Stomach smooth muscle (tissue), 2 donors: ENCODE measurements around the gene NUAK1.

Source experiments
- H3K27ac ChIP-seq: one replicate; pipeline ENCODE4 v1.7.0; 2013; ENCODE audit warnings: mild to moderate bottlenecking, low read length, inconsistent platforms
- H3K27me3 ChIP-seq, 2 donors: one replicate each; pipeline ENCODE4 v1.7.0; 2013; ENCODE audit warnings: low read length in 2 of 2; ENCODE audit not compliant: insufficient read depth in 2 of 2, control insufficient read depth in 1 of 2
- H3K36me3 ChIP-seq, 2 donors: one replicate each; pipeline ENCODE4 v1.7.0; 2013; ENCODE audit warnings: low read length in 2 of 2; ENCODE audit not compliant: control insufficient read depth in 2 of 2, insufficient read depth in 2 of 2
- H3K4me1 ChIP-seq: one replicate; pipeline ENCODE4 v1.7.0; 2013; ENCODE audit warnings: low read length; ENCODE audit not compliant: control insufficient read depth, insufficient read depth
- H3K4me3 ChIP-seq, 2 donors: one replicate each; pipeline ENCODE4 v1.7.0; 2013; ENCODE audit warnings: low read length in 2 of 2
- H3K9ac ChIP-seq, 2 donors: one replicate each; pipeline ENCODE4 v1.7.0; 2013; ENCODE audit warnings: low read length in 2 of 2, mild to moderate bottlenecking in 1 of 2
- H3K9me3 ChIP-seq, 2 donors: one replicate each; pipeline ENCODE4 v1.7.0; 2013; ENCODE audit warnings: low read length in 2 of 2; ENCODE audit not compliant: control insufficient read depth in 2 of 2
- donor health status: healthy.
- donor health status: Pancreatic carcinoma.

The NUAK1 gene

DNA sequence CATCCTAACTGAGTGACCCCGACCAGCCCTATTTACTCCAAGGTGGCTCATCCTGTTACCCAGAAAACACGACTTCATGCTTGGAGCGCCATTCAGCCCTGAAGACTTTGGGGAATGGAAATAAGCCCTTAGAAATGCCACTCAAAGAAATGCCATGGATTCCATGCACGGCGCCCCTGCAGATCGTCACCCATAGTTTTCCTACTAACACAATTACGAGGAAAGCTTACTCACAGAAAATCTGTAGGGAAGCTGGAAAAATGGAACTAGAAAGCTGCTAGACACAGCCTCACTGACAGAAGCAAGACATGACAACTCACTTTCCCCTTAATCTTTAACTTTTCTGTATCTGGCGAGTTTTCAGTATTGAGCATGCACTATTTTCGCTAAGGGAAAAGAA lies 19.5 kb downstream of the NUAK1 start:
- no peak overlapping the region for H3K27ac ChIP-seq
- no peaks in the 10 kb centered on the region for H3K27me3 ChIP-seq
- no peaks in the 10 kb centered on the region for H3K36me3 ChIP-seq
- H3K4me1 ChIP-seq, result peaks cover 27% of the 10 kb centered on the region
- no peak overlapping the region for H3K9ac ChIP-seq
- H3K4me3 ChIP-seq, result no peak overlapping the region
- no peaks in the 10 kb centered on the region for H3K9me3 ChIP-seq

DNA sequence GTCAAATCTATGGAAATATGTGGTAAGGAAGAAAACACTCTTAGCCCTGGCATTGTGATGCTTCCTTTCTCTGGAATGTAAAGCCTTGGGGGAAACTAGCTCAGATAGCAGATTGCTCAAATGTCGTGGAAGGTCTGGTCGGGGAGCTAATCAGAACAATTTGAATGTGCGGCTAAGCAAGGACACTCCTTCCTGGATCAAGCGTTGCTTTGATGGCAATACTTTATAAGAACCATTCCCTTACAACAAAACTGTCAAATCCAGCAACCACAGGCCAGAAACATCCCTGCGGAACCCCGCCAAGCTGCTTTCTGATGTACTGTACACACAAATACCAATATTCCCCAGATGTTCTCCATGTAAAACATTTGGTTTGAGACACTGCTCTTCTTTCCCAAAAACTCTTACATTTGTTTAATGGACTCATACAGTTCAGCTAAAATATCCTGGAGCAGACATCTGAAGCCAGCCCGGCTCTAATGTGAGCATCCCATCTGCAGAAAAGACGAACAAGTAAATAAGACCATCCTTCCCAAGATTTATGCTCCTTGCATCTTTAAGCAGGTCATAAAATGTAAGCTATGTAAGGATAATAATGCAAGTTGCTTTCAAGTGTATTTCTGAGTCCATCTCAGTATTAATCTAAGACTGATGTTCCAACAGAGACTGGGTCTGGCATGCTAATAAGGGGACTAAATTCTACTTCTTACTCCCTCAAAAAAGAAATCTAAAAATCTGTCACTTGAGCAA lies 20.2 kb downstream of the NUAK1 start:
- Histone ChIP-seq H3K4me1 (peaks cover 34% of the 10 kb centered on the region), H3K27me3 (no peaks in the 10 kb centered on the region), H3K27ac (no peak overlapping the region)

DNA sequence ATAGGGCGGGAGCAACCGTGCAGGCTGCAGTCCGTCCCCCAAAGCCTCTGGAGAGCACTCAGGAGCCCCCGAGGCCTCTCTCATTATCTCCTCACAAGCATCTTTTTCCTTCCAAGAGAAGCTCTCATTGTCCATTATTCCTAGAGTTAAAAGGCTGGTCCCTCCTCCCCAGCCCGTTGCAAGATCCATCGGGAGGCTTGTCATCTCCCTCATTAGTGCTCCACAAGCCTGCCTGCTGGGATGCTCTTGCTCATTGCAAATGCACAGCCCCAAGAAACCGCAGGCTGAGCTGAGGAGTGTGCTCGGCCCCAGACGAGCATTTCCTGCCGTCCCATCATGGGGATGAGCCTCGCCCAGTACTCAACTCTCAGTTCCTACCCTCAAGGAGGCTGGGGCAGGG lies 23.3 kb downstream of the NUAK1 start:
- Histone ChIP-seq H3K36me3 (no peaks in the 10 kb centered on the region), H3K27ac (no peak overlapping the region), H3K4me1 (peaks cover 43% of the 10 kb centered on the region), H3K9me3 (no peaks in the 10 kb centered on the region), H3K9ac (no peak overlapping the region), H3K27me3 (no peaks in the 10 kb centered on the region), H3K4me3 (no peak overlapping the region)

More for the DNA sequence above, 20.2 kb downstream of the NUAK1 start:
- Histone ChIP-seq H3K9ac (no peak overlapping the region), H3K4me3 (no peak overlapping the region), H3K36me3 (no peaks in the 10 kb centered on the region), H3K9me3 (no peaks in the 10 kb centered on the region)

DNA sequence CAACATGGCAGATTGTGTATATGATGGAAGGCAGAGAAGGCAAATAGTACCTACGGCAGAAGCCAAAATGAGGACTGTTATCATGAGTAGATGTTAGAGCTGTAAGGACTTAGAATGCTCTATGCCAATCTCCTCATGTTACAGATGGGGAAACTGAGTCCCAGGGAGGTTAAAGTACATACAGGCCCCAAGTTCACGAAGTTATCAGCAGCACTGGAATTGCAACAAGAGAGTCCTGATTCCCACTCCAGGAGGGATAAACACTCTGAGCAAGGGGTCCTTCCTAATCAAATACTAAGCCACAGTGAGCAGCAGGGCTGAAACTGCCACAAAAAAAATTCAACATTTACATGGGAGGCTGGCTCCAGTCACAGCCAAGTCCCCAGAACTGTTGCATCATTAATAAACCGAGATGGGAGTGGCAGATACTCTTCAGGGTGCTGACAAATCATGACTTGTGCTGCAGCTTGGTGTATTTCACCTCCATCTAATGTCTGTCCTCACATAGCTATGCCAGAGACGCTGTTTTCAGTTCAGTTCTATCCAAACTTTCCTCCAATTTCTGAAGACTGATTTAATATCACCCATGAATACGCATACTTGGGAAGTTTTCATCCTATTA lies 24.2 kb downstream of the NUAK1 start:
- Histone ChIP-seq H3K4me3 (peak overlapping the region in 1 of 2 donors; percentile 40), H3K27ac (peak overlapping the region; percentile 71), H3K9ac (no peak overlapping the region), H3K36me3 (no peaks in the 10 kb centered on the region), H3K27me3 (no peaks in the 10 kb centered on the region), H3K4me1 (peaks cover 41% of the 10 kb centered on the region), H3K9me3 (no peaks in the 10 kb centered on the region)

DNA sequence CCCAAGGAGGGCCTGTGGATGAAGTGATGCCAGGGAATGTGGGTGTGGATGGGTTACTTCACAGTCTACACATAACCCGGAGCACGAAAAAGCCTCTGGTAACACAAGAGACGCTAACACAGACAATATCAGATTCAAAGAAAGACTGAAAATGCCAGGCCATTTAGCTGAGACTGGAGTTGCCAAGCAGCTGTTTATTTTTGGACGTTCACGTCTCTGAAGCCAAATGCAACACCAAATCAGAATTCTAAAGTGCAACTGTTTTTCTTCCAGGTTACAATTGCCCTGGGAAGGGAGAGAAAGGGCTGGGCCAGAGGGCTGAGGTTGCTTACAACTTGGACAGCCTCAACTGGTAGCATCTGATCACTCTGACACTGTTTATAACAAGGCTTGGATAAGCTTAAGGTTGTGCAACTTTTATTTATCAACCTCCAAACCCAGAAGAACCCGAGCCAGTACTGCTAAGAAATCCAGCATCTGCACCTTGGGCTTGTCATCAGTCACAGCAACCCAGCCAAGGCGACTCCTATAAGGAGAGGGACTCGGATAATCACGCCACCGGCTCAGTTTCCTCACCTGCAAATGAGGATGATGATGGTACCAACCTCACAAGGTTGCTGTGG lies 24.8 kb downstream of the NUAK1 start:
- H3K27me3 ChIP-seq, result no peaks in the 10 kb centered on the region
- H3K9me3 ChIP-seq, result no peaks in the 10 kb centered on the region
- H3K36me3 ChIP-seq, result no peaks in the 10 kb centered on the region
- no peak overlapping the region for H3K9ac ChIP-seq
- H3K4me3 ChIP-seq, result peak overlapping the region in 1 of 2 donors; percentile 40
- H3K27ac ChIP-seq, result peak overlapping the region; percentile 71
- H3K4me1 ChIP-seq, result peaks cover 44% of the 10 kb centered on the region

DNA sequence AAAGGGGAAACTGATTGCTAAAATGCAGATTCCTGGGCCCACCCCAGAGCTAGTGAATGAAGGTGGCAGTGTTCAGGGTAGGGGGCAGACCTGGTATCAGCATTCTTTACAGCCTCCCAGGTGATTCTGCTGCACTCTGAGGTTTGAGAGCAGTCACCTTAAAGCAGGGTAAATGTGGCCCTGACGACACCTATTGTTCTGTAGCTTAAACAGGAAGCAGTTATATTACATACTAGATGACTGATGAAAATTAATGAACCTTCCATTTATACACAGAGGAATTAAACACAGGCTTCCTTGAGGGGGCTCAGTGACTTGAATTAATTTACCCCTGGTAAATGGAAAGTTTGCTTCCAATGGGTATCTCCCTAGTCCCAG lies 25.3 kb downstream of the NUAK1 start:
- H3K27me3 ChIP-seq, result no peaks in the 10 kb centered on the region
- peak overlapping the region in 1 of 2 donors; percentile 21 for H3K9ac ChIP-seq
- H3K36me3 ChIP-seq, result no peaks in the 10 kb centered on the region
- H3K9me3 ChIP-seq, result no peaks in the 10 kb centered on the region
- peak overlapping the region in 1 of 2 donors; percentile 49 for H3K4me3 ChIP-seq
- H3K27ac ChIP-seq, result peak overlapping the region; percentile 71
- H3K4me1 ChIP-seq, result peaks cover 49% of the 10 kb centered on the region

DNA sequence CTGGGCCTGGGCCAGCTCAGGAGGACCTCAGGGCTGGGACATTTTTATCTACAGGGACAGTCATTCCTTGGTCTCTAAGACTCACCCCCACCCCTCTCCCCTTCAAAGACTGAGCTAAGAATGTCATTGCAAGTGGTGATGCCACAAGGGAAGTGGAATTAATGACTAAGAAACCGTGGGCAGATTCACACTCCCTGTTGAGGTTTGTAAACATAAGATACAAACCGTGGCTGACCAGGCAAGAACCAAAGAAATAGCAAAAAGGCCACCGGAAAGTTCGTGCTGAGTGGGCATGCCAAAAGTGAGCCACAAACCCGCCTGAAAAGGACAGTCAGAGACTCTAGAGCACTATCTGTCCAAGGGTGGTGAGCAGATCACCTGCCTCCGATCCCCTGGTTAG lies 25.7 kb downstream of the NUAK1 start:
- peak overlapping the region in 1 of 2 donors; percentile 21 for H3K9ac ChIP-seq

DNA sequence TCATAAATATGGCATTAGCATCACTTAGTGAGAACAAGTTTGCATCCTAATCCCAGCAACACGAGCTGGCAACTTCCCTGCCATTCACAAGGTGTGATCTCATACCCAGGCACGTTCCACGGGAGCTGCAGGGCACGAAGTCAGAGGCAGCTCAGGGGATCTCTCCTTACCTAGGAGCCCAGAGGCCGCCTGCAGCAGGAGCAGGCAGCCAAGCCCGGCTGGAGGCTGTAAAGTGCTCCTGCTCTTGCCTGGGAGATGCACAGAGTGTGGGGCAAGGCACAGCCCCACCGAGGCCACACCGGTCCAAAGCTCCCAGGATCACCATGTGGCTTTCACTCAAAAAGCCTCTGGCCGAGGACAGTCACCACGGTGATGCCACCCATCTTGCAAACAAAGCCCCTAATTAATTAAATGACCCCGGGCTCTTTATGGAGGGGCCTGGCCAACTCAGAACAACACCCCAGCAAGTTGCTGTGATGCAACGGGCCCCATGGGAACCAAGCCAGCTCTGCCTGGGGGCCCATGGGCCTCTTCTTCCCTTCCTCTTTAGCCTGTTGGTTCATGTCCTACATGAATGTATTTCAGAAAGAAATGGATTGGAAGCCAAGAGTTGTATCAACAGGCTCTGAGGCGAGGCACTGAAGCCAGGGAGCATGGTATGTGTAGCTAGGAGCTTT lies 26.5 kb downstream of the NUAK1 start:
- no peaks in the 10 kb centered on the region for H3K27me3 ChIP-seq
- no peak overlapping the region for H3K4me3 ChIP-seq
- H3K9ac ChIP-seq, result no peak overlapping the region
- no peaks in the 10 kb centered on the region for H3K9me3 ChIP-seq
- no peaks in the 10 kb centered on the region for H3K36me3 ChIP-seq
- peak overlapping the region; percentile 71 for H3K27ac ChIP-seq
- H3K4me1 ChIP-seq, result peaks cover 60% of the 10 kb centered on the region

More for the DNA sequence above, 25.7 kb downstream of the NUAK1 start:
- H3K4me3 ChIP-seq, result peak overlapping the region in 1 of 2 donors; percentile 49
- H3K4me1 ChIP-seq, result peaks cover 53% of the 10 kb centered on the region
- H3K9me3 ChIP-seq, result no peaks in the 10 kb centered on the region
- H3K27ac ChIP-seq, result peak overlapping the region; percentile 71
- no peaks in the 10 kb centered on the region for H3K27me3 ChIP-seq
- no peaks in the 10 kb centered on the region for H3K36me3 ChIP-seq

DNA sequence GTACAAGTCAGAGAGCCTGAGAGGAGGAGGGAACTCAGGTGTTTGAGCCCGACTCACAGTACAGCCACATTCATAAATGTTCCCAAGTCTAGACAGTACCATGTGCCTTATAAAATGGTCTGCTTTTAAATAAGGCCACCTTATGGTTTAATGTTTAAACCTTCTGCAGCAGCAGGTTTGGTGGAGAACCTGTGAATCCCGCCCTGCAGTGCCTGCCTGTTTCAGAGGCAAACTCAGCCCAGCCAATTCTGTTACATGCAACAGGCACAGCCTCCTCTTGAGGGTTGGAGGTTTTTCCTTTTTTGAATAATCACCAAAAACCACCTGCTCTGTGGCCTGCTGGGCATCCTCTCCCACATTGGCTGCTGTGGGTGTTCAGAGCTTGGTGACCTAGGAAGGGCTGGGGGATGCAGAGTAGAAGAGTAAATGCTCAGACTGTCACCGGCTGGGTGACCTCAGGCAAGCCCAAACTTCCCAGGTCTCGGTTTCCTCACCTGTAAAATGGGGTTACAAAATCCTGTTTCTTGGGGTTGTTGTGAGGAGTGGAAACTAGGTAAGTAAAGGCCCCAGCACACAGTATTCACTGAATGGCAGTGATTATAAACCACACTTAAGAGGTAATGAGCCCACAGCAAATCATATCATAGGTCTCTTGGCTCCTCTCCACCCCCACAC lies 28.0 kb downstream of the NUAK1 start:
- Histone ChIP-seq H3K9ac (no peak overlapping the region), H3K36me3 (no peaks in the 10 kb centered on the region), H3K4me1 (peaks cover 70% of the 10 kb centered on the region), H3K27me3 (no peaks in the 10 kb centered on the region), H3K27ac (no peak overlapping the region), H3K4me3 (no peak overlapping the region), H3K9me3 (no peaks in the 10 kb centered on the region)

DNA sequence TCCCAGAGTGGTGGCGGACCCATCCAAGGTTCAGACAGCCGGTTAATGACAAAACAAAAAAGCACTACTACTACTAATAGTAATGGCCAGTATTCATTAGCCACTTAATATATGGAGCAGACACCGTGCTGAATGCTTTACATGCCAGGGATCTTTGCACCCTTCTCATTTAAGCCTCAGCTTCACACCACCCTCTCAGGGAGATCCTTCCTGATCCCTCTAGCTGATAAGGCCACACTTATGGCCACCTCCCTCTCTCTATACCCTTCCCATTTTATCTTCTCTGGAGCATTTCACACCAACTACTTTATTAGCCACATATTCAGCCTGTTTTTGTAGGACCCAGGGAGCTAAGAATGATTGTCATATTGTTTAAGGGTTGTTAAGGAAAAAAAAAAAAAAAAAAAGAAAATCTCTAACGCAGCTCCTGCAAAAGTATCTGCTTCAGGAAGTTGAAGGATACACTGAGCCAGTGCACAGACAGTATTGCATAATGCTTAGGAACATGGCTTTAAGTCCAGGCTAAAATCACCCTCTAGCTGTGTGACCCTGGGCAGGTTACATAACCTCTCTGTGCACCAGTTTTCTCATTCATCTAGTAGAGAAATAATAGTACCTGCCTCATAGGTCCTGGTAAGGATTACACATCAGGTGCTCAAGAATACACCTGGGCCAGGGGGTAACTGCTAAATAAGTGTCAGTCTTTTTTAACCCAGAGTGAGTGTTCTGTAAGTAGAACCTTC lies 29.4 kb downstream of the NUAK1 start:
- H3K9ac ChIP-seq, result no peak overlapping the region
- H3K36me3 ChIP-seq, result no peaks in the 10 kb centered on the region
- H3K4me3 ChIP-seq, result no peak overlapping the region
- H3K4me1 ChIP-seq, result peaks cover 61% of the 10 kb centered on the region
- no peak overlapping the region for H3K27ac ChIP-seq
- H3K9me3 ChIP-seq, result no peaks in the 10 kb centered on the region
- H3K27me3 ChIP-seq, result no peaks in the 10 kb centered on the region
